Measurements from ENCODE around the gene BPTF. TPM values are rescaled to one million over a fixed set of nuclear protein-coding genes. Genes with fewer than 3 reads are reported as not detected.
"Not testable (repeated sequence)": the region's sequence is repeated elsewhere in the genome, so short reads cannot be mapped to it uniquely, and the experiment has no call there.

The BPTF gene
- total RNA-seq, 2 donors from 2014 or later = 70.1 to 70.8 TPM

DNA sequence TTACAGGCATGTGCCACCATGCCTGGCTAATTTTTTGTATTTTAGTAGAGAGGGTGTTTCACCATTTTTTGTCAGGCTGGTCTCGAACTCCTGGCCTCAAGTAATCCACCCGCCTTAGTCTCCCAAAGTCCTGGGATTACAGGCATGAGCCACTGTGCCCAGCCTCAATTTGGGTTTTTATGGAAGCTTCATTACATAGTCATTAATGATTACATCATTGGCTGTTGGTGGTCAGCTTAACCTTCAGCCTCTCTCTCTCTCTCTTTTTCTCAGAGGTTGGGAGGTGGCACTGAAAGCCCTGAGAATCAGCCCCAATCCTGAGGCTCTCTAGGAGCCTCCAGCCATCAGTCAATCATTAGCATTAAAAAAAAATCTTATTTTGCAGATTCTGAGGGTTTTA, 125.6 kb downstream of the BPTF start:
- intact Hi-C loops (cut with DNase I) = no loop called here

DNA sequence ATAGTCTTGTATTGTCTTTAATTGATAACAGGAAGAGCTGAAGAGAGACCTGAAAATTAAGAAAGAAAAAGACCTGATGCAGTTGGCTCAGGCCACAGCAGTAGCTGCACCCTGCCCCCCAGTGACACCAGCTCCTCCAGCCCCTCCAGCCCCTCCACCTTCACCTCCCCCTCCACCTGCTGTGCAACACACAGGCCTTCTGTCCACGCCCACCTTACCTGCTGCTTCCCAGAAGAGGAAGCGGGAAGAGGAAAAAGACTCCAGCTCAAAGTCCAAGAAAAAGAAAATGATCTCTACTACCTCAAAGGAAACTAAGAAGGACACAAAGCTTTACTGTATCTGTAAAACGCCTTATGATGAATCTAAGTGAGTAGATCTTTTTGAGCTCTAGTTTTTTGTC, 134.2 kb downstream of the BPTF start:
- intact Hi-C loops (cut with DNase I) = no loop called here
- no peak for DNase-seq (ENCODE audit: low spot score)

More for the DNA sequence above, 125.6 kb downstream of the BPTF start:
- no peak for DNase-seq (ENCODE audit: low spot score)

DNA sequence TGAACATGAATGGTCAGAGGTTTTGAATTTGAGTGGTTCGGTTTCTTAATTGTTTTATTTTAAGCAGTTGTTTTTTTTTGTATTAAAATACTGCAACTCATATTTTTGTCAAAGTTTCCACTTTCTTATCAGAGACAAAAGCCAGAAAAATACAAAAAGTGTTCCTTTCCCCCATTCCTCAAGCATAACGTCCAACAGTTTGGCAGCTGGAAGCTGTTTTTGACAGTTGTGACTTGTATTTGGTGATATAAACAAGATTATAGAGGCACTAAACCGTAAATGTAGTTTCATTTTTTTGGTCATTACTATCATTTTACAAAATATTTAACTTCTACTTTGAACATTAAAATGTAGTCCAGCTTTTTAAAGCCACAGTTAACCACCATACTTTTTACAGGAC, 135.0 kb downstream of the BPTF start:
- intact Hi-C loops (cut with DNase I) = not testable (repeated sequence)

DNA sequence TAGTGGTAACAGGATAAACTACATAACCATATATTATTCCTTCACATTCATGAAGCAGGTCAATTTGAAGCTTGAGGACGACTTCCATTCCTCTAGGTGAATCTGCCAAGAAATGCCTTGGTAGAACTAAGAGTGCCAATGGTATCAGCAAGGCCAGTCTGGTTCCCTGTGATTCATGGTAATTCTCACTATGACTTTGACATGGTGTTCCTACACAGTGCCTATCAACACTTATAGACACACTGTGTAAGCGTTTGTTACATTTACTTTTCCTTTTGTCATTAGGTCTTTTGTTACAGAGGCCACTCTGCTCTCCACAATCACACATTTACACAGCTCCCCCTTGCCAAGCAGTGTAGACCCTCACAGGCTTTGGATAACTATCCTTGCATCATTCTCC, 136.9 kb downstream of the BPTF start:
- DNase-seq (ENCODE audit: low spot score); intact Hi-C loops (cut with DNase I): not testable (repeated sequence)

More for the DNA sequence above, 135.0 kb downstream of the BPTF start:
- DNase-seq (ENCODE audit: low spot score) = not testable (repeated sequence)

DNA sequence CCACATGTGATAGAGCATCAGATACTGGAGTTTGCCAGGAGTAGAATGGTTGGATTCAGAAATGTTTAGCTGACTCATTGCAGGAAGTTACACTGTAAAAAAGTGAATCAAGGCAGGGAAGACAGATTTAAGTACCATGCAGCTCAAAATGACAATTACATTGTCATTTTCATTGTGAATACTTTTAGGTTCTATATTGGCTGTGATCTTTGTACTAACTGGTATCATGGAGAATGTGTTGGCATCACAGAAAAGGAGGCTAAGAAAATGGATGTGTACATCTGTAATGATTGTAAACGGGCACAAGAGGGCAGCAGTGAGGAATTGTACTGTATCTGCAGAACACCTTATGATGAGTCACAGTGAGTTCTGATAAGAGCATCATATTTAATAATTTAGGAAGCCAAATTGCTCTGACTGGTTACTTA, 137.9 kb downstream of the BPTF start:
- intact Hi-C loops (cut with DNase I); DNase-seq (ENCODE audit: low spot score): not testable (repeated sequence)

DNA sequence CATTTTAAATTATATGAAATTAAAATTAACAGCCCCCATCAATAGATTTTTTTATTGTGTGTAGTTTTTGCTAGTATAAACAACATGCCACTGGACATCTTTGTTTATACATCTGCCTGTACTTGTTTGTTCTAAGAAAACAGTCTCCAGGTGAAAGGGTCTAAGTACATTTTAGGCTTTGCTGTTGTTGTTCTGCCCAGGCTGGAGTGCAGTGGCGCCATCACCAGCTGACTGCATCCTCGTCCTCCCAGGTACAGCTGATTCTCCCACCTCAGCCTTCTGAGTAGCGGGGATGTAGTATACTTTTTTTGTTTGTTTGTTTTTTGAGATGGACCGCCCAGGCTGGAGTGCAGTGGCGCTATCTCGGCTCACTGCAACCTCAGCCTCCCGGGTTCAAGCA, 145.5 kb downstream of the BPTF start:
- intact Hi-C loops (cut with DNase I) = no loop called here
- no peak for DNase-seq (ENCODE audit: low spot score)

DNA sequence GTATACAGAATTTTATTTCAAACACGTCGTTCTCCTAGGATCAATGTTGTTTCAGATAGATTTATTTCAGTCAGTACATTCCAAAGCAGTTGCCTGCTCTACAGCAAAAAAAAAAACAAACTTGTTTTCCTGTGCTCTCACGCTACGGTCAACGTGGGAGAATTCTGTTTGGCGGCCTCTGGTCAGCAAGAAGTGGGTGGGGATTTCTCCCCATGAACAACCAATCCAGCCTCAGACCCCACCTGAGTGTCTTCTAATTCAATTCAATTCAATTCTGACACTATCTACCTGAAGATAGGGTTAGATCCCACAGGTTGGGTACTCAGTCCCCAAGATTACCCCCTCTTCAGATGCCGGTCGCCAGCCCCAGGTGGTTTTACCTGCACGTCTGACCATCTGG, 148.9 kb downstream of the BPTF start:
- DNase-seq (ENCODE audit: low spot score) = no peak
- intact Hi-C loops (cut with DNase I) = no loop called here

DNA sequence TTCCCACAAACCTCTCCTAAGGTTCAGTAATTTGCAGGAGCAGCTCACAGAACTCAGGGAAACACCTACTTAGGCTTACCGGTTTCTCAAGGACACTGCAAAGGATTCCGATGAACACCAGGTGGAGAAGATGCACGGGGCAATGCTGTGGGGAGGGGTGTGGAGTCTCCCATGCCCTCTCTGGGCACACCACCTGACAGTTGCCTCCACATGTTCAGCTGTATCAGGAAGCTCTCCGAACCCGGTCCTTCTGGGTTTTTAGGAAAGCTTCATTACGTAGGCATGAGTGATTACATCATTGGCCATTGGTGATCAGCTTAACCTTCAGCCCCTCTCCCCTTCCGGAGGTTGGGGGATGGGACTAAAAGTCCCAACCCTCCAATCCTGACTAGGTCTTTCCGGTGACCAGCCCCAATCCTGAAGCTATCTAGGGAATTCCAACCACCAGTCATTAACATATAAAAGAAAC, 149.3 kb downstream of the BPTF start:
- no peak for DNase-seq (ENCODE audit: low spot score)
- intact Hi-C loops (cut with DNase I) = no loop called here

DNA sequence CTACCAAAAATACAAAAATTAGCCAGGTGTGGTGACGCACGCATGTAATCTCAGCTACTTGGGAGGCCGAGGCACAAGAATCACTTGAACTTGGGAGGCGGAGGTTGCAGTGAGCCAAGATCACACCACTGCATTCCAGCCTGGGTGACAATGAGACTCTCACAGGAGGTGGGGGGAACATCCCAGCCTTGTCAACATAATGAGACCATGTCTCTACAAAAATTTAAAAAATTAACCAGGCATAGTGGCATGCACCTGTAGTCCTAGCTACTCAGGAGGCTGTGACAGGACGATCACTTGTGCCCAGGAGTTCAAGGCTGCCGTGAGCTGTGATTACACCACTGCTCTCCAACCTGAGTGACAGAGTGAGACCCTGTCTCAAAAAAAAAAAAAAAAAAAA, 151.0 kb downstream of the BPTF start:
- intact Hi-C loops (cut with DNase I); DNase-seq (ENCODE audit: low spot score): not testable (repeated sequence)

DNA sequence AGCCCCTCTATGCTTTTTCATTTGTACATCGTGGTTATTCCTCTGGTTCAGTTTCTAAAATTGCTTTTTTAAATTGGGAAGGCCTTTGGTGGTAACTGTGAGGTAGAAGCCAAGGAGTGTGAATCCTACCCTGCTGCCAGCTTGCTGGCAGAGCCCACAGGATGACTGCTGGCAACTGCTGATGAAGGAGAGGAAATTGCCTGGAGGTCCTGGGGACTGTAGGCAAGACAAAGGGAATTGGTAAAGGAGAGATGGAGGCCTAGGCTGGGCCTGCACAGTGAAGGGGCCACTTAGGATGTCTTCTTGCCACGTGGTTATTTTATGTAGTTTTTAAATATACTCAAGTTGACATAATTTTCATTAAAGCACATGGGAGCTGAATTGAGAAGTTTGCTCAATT, 155.2 kb downstream of the BPTF start:
- intact Hi-C loops (cut with DNase I) = no loop called here

DNA sequence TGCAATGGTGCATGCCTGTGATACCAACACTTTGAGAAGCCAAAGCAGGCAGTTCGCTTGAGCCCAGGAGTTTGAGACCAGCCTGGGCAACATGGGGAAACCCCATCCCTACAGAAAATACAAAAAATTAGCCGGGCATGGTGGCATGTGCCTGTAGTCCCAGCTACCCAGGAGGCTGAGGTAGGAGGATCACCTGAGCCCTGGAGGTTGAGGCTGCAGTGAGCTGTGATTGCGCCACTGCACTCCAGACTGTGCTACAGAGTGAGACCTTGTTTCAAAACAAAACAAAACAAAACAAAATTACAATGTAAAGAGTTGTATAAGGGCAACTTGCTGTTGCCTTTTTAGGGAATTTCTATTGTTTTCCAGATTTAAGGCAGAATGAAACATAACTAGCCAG, 155.6 kb downstream of the BPTF start:
- intact Hi-C loops (cut with DNase I) = not testable (repeated sequence)

More for the DNA sequence above, 155.2 kb downstream of the BPTF start:
- no peak for DNase-seq (ENCODE audit: low spot score)

DNA sequence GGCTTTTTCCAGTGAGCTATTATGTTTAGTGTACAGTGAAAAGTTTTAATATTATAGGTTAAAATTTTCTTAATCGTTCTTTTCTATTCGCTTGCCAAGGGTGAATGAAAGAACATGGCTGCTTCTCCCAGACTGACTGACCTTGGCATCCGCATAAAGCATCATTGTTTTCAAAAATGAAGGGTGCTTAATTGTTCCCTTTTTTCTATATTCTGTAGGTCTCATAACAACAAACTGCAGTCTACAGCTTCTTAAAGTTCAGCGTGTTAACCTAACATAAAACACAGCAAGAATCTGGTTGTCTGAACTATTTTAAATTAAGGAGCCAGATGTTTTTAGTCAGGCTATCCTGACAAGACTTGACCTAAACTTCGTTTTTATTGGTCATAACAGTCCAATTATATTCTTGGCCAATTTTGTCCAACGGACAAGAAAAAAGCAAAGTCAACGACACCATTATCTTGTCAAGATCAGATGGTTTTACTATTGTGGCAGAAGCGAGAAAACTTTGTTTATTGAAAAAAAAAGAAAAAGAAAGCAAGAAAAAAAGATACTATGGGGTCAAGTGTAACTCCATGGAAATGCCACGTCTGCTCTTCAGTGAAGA, 156.8 kb downstream of the BPTF start:
- no peak for DNase-seq (ENCODE audit: low spot score)
- intact Hi-C loops (cut with DNase I) = no loop called here

More for the DNA sequence above, 155.6 kb downstream of the BPTF start:
- not testable (repeated sequence) for DNase-seq (ENCODE audit: low spot score)

DNA sequence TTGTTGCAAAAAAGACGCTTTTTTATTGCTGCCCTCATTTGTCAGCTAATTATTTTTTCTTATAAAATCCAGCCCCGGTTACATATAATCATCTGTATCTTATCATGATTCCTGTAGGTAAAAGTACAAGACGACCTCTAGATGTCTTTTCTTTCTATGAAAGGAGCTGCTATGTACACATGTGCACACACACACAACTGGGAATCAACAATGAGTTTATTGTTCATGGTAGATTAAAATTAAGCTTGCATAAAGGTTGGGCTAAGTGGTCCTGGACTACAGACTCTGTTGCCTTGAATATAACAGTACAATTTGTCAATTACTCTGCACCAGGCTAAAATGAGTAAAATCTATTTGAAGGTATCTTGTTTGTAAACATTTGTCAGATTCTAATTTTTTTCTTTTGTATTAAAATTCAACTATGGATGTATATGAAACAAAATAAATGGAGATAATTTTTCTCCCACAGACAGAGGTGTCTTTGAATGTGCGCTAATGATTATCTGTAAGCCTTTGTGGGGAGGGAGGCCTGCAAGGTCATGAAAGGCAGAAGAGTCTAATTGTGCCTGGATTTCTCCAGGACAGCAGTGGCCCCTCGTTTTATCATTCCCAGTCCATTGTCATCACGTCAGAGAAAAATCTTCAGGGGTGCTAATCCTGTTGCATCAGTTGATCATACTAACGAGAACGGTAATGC, 157.5 kb downstream of the BPTF start:
- intact Hi-C loops (cut with DNase I) = no loop called here
- DNase-seq (ENCODE audit: low spot score) = no peak

DNA sequence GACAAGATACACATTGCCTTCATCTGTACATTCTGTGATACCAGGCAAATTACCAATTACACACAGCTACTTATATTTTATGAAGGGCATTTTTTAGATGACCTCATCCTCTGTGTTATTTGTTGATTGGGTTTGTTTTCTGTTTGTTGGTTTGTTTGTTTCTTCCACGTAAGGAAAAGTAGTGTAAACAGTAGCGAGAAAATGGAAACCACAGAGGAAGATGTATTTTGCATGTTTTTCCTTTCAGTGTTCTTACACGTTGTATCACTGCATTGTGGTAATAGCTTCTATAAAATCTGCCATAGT, 158.0 kb downstream of the BPTF start:
- intact Hi-C loops (cut with DNase I) = no loop called here
- no peak for DNase-seq (ENCODE audit: low spot score)

DNA sequence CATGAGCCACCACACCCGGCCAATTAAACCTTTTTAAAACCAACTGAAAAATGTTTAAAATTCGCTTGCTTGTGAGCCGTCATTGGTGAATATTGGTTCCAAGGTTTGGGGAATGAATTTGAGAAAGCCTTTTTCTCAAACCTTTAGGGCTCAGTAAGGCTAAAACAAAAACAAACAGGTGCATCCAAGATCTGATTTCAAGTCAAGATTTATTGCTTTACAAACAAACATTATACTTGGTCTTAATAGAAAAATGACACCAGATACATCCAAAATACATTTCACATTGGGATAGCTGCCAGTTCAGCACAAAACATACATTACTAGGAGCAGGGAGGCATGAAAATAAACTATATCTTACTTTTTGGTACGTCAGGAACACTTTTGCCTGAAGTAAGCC, 165.6 kb downstream of the BPTF start:
- no peak for DNase-seq (ENCODE audit: low spot score)
- intact Hi-C loops (cut with DNase I) = no loop called here

DNA sequence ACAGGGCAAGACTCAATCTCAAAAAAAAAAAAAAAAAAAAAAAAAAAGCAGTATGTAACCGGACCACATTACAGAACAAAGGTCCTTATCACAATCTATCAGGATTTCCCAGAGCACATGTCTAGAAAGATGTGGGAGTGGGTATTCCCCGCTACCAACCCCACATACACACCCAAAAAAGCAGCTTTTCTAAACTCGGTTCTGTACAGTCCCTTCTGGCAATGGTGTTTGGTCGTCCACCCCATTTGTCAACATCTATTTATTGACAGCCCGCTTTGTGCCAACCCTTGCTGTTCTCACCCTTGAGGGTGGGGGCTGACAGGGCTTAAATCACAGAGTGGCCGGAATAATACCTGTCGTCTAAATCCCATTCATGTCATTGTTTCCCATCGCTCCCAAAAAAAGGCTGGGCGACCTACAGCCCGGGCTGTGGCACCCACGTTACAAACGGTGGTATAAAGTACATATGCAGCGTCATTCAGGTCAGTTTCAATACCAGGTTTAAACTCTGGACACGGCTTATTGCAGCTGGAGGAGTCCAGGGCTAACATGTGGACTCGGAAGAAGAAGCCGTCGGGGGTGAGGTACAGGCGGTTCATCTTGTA, 167.3 kb downstream of the BPTF start:
- no peak for DNase-seq (ENCODE audit: low spot score)
- intact Hi-C loops (cut with DNase I) = no loop called here

DNA sequence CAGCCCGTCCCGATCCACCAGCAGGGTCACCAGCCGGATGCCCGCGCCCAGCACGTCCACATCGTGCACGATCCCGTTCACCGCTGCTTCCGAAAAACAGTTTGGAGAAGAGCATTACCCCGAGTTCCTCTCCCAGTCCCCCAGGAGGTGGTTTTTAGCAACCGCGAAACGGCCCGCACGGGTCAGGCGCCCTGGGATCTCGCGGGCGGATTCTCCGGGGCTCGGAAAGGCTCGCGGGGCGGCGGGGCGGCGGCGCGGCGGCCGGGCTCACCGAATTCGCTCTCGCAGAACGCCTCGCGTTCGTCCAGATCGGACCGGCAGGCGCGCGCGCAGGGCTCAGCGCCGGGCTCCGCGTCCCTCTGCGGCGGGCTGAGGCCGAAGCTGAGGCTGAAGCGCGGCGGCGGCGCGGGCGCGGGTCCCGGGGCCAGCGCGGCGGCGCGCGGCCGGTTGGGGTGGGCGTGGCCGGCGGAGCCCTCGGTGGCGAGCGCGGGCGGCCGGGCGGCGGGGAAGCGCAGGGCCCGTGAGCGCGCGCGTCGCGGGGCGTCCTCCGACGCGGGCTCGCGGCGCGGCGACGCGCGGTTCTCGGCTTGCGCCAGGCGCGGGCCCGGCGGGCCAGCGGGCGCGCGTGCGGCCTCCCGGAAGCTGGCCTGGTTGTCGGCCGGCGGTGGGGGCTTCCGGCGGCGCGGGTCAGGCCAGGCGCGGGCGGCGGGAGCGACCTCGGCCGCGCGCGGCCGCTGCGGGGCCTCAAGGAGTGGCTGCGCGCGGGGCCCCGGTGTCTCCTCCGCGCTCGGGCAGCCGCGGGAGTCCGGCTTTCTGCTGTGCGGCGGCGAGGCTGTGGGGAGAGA, 168.1 kb downstream of the BPTF start:
- peak; percentile 93 for DNase-seq (ENCODE audit: low spot score)
- intact Hi-C loops (cut with DNase I) = no loop called here

DNA sequence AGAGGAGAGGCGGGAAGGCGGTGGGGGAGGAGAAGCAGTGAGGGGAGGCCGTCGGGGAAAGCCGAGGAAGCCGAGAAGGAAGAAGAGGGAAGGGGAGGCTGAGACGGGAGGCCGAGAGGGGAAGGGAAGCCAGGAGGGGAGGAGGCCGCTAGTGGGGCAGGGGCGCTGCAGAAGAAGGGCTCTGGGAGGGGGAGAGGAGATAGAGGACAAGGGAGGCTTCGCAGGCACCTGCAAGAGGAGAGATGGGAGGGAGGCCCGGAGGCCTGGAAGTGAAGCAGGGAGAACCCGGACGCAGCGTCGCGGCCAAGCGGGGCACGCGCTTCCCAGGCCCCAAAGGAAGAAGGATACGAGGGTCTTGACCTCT, 168.7 kb downstream of the BPTF start:
- intact Hi-C loops (cut with DNase I) = no loop called here
- no peak for DNase-seq (ENCODE audit: low spot score)

DNA sequence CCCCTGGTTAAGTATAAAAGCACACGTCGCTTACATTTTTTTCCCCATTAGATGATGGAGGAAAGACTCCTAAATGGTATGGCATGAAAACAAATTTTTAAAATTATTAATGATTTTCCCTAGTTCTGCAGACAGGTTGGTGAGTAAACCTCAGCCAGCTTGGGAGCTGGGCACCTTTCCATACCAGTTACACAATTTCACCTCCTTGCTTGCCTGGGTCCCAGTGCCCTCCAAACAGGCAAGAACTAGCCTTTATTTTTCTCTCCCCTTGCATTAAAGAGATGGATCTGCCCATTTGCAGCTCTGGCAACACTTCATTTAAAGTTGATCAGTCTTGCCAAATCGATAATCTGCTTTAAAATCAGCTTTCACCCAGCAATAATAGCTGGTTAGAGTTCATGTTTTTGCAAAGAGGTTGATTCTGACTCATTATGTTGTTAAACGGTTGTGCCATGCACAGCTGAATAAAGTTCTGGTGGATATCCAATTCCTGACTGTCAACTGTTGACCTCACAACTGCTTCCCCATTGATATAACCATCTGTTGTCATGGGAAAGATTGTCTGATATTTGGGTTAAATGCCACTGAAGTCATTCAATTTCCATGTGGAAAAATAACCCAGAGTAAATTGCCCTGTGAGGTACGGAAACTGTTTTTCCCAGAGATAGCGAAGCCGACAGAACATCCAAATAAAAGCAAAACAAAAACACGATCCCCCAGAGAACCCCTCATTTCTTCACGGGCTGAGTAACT, 169.7 kb downstream of the BPTF start:
- no peak for DNase-seq (ENCODE audit: low spot score)
- intact Hi-C loops (cut with DNase I) = no loop called here
